Stimulated activated naive CD8-positive, alpha-beta T cell treated with anti-CD3 and anti-CD28 coated beads, Interleukin-15, amount 100 ng/mL, for 72 hours (primary cell): ENCODE data around the gene FKBP9.
A peak's percentile ranks its signal among the peaks of the same experiment; 100 is the strongest.

Experiments used
- ATAC-seq: fragments of 150-1000 bp; cut with Tn5 transposase; 2 replicates; pipeline ENCODE4 v1.10.0; 2021; ENCODE audit warnings: mild to moderate bottlenecking, moderate library complexity
- DNase-seq, 2 donors: peaks; one replicate each; pipeline ENCODE4 v3.0.0; 2021 to 2022
- H3K27ac Mint-ChIP-seq, 2 donors: one replicate each; pipeline ENCODE4 v1.8.0; 2022; ENCODE audit warnings: mild to moderate bottlenecking in 2 of 2, mixed read lengths in 2 of 2, moderate library complexity in 2 of 2
- H3K27me3 Mint-ChIP-seq: one replicate; pipeline ENCODE4 v1.8.0; 2022; ENCODE audit warnings: mixed read lengths
- H3K4me1 Mint-ChIP-seq: one replicate; pipeline ENCODE4 v1.8.0; 2022; ENCODE audit warnings: mild to moderate bottlenecking, mixed read lengths
- H3K4me3 Mint-ChIP-seq, 2 donors: one replicate each; pipeline ENCODE4 v1.8.0; 2022; ENCODE audit warnings: mild to moderate bottlenecking in 2 of 2, mixed read lengths in 2 of 2, moderate library complexity in 1 of 2
- H3K9me3 Mint-ChIP-seq, 2 donors: one replicate each; pipeline ENCODE4 v1.8.0; 2022; ENCODE audit warnings: mixed read lengths in 2 of 2

FKBP9 gene

DNA sequence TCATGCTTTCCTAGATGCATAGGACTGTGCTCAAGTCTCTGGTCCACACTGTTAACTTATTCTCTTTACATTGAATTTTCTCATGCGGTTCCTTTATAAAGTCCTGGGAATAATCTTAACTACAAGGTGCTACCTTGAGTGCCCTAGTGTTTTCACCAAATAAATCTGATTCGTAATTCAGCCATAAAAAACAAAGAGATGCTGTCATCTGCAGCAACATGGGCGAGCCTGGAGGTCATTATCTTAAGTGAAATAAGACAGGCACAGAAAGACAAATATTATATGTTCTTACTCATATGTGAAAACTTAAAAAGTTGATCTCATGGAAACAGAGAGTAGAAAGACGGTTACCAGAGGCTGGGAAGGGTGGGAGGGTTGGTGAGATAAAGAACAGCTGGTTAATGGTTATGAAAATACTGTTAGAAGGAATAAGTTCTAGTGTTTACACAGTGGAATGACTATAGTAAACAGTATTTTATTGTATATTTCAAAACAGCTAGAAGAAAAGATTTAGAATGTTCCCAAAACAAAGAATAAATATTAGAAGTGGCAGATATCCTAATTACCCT, 67.0 kb downstream of the FKBP9 start:
- no peaks in the 10 kb centered on the region for H3K4me1 Mint-ChIP-seq
- no peak overlapping the region for H3K4me3 Mint-ChIP-seq
- ATAC-seq (no peak), DNase-seq (no peak)
- no peaks in the 10 kb centered on the region for H3K27me3 Mint-ChIP-seq
- H3K9me3 Mint-ChIP-seq = no peaks in the 10 kb centered on the region
- no peak overlapping the region for H3K27ac Mint-ChIP-seq

DNA sequence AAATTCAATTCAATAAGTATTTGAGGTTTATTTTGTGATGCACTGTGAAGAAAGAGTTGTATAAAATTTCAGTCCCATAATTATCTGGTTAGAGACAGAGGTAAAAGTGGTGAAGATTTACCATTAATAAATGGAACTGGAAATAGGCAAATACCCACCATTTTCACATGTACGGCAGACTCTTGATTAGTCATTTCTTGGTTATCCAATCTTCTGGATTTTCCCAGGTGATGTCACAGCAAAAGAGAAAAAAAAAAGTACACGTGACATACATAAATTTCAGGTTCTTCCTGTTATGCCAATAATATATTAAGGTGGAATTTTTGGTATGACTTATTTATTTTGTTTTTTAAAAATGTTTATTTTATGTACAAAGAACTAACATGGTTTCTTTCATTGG, 78.5 kb downstream of the FKBP9 start:
- no peak for ATAC-seq
- H3K27ac Mint-ChIP-seq = no peak overlapping the region
- no peak for DNase-seq
- no peaks in the 10 kb centered on the region for H3K27me3 Mint-ChIP-seq
- H3K4me3 Mint-ChIP-seq = no peak overlapping the region
- H3K9me3 Mint-ChIP-seq = no peaks in the 10 kb centered on the region
- peaks cover 32% of the 10 kb centered on the region for H3K4me1 Mint-ChIP-seq

GRCh38 chr7:33038639-33039038, 81.4 kb downstream of the FKBP9 start:
- H3K4me3 Mint-ChIP-seq = peak overlapping the region; percentile 69 to 83
- ATAC-seq (no peak), DNase-seq (no peak)
- no peaks in the 10 kb centered on the region for H3K9me3 Mint-ChIP-seq
- H3K27ac Mint-ChIP-seq = peak overlapping the region; percentile 54 to 74
- H3K4me1 Mint-ChIP-seq = peaks cover 46% of the 10 kb centered on the region
- H3K27me3 Mint-ChIP-seq = no peaks in the 10 kb centered on the region

- peak overlapping the region in 1 of 2 donors; percentile 83 for H3K27ac Mint-ChIP-seq
Measured at GRCh38 chr7:33039257-33039902, 82.1 kb downstream of the FKBP9 start.

GRCh38 chr7:33039903-33040292, 82.7 kb downstream of the FKBP9 start:
- no peak for DNase-seq
- no peak for ATAC-seq
- no peak overlapping the region for H3K27ac Mint-ChIP-seq
- H3K4me1 Mint-ChIP-seq = peaks cover 52% of the 10 kb centered on the region
- H3K4me3 Mint-ChIP-seq = peak overlapping the region; percentile 69 to 83
- H3K27me3 Mint-ChIP-seq = no peaks in the 10 kb centered on the region
- no peaks in the 10 kb centered on the region for H3K9me3 Mint-ChIP-seq

More at GRCh38 chr7:33039257-33039902, 82.1 kb downstream of the FKBP9 start:
- Mint-ChIP-seq H3K4me1 (peaks cover 52% of the 10 kb centered on the region), H3K9me3 (no peaks in the 10 kb centered on the region), H3K27me3 (no peaks in the 10 kb centered on the region), H3K4me3 (peak overlapping the region; percentile 69 to 83)
- ATAC-seq (peak; percentile 43), DNase-seq (no peak)

- ATAC-seq (peak; percentile 100), DNase-seq (peak; percentile 40 to 56)
- peak overlapping the region; percentile 70 to 74 for H3K4me3 Mint-ChIP-seq
- peaks cover 54% of the 10 kb centered on the region for H3K4me1 Mint-ChIP-seq
- H3K9me3 Mint-ChIP-seq = no peaks in the 10 kb centered on the region
- H3K27me3 Mint-ChIP-seq = no peaks in the 10 kb centered on the region
- peak overlapping the region in 1 of 2 donors; percentile 80 for H3K27ac Mint-ChIP-seq
Measured at GRCh38 chr7:33040803-33041516, 83.7 kb downstream of the FKBP9 start.

GRCh38 chr7:33041631-33042428, 84.6 kb downstream of the FKBP9 start:
- no peaks in the 10 kb centered on the region for H3K9me3 Mint-ChIP-seq
- H3K27ac Mint-ChIP-seq = no peak overlapping the region
- DNase-seq (no peak), ATAC-seq (no peak)
- H3K4me1 Mint-ChIP-seq = peaks cover 54% of the 10 kb centered on the region
- H3K4me3 Mint-ChIP-seq = no peak overlapping the region
- no peaks in the 10 kb centered on the region for H3K27me3 Mint-ChIP-seq

GRCh38 chr7:33043501-33044400, 86.5 kb downstream of the FKBP9 start:
- ATAC-seq (no peak), DNase-seq (no peak)
- Mint-ChIP-seq H3K27ac (no peak overlapping the region), H3K9me3 (no peaks in the 10 kb centered on the region), H3K27me3 (no peaks in the 10 kb centered on the region), H3K4me3 (no peak overlapping the region), H3K4me1 (peaks cover 47% of the 10 kb centered on the region)

DNA sequence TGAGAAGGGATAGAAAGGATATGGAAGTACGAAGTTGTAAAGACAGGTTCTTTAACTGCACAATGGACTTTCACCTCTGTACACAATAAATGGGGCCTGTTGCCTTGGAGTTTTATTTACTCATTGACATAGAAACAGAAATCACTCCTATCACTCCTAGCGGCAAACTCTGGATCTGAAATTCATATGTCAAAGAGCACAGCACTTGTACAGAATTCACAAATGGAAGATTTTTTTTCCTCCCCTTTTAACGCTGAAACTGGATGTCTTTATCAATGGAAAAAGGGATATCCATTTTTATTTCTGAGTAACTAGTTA, 87.1 kb downstream of the FKBP9 start:
- Mint-ChIP-seq H3K4me1 (peaks cover 42% of the 10 kb centered on the region), H3K27me3 (no peaks in the 10 kb centered on the region), H3K9me3 (no peaks in the 10 kb centered on the region), H3K27ac (no peak overlapping the region), H3K4me3 (no peak overlapping the region)
- DNase-seq (no peak), ATAC-seq (no peak)

DNA sequence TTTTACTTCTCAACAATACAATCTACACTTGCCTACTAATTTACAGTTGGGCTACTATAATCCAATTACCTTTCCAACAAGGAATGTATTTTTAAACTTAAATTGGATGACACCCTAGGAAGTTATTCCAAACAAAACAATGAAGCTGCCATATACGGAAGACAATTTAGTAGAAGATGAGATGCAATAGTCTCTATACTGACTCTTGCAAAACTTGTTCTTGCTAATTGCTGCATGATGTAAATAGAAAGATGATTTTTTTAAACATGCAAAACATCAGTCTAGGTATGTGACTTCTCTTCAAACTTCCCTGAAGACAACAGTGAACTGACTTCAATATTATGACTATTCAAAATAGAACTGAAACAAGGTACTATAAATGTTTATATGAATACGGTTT, 87.7 kb downstream of the FKBP9 start:
- DNase-seq (no peak), ATAC-seq (no peak)
- no peaks in the 10 kb centered on the region for H3K9me3 Mint-ChIP-seq
- H3K27me3 Mint-ChIP-seq = no peaks in the 10 kb centered on the region
- H3K4me3 Mint-ChIP-seq = no peak overlapping the region
- H3K4me1 Mint-ChIP-seq = peaks cover 36% of the 10 kb centered on the region
- no peak overlapping the region for H3K27ac Mint-ChIP-seq

GRCh38 chr7:33048257-33048656, 91.0 kb downstream of the FKBP9 start:
- Mint-ChIP-seq H3K4me3 (no peak overlapping the region), H3K9me3 (no peaks in the 10 kb centered on the region), H3K4me1 (peaks cover 42% of the 10 kb centered on the region), H3K27me3 (no peaks in the 10 kb centered on the region), H3K27ac (no peak overlapping the region)
- DNase-seq = no peak
- ATAC-seq = no peak

GRCh38 chr7:33048704-33049103, 91.5 kb downstream of the FKBP9 start:
- DNase-seq = no peak
- Mint-ChIP-seq H3K4me1 (peaks cover 38% of the 10 kb centered on the region), H3K4me3 (no peak overlapping the region), H3K9me3 (no peaks in the 10 kb centered on the region), H3K27me3 (no peaks in the 10 kb centered on the region), H3K27ac (no peak overlapping the region)
- no peak for ATAC-seq

DNA sequence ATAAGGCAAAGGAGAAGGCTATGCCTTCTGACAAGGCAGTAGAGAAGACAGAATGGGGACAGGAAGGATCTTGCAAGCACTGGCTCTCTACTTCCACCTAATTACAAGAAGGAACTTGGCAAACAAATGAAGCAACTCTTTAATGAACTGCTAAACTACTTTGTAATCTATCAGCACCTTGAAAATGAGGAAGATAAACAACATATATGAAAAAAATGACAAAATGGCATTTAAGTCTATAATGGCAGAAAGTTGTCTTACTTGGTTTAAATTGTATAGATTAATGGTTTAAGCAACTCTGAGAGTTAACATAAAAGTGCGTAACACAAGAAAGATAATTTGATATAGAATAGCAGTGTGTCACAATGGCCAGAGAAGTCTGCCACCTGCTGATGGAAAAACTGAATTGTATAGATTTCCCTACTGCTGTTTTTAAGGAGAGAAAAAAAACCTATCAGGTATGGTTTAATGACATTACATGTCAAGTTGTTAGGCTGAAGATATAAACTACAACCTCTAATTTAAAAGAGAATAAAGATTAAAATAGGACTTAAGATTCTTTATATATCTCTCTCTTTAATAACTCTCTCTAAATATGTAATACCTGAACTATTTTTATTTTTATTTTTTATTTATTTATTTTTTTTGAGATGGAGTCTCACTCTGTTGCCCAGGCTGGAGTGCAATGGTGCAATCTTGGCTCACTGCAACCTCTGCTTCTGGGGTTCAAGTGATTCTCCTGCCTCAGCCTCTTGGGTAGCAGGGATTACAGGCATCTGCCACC, 93.5 kb downstream of the FKBP9 start:
- H3K27ac Mint-ChIP-seq = no peak overlapping the region
- no peaks in the 10 kb centered on the region for H3K9me3 Mint-ChIP-seq
- ATAC-seq = no peak
- no peak for DNase-seq
- peaks cover 36% of the 10 kb centered on the region for H3K4me1 Mint-ChIP-seq
- H3K4me3 Mint-ChIP-seq = no peak overlapping the region
- H3K27me3 Mint-ChIP-seq = no peaks in the 10 kb centered on the region

DNA sequence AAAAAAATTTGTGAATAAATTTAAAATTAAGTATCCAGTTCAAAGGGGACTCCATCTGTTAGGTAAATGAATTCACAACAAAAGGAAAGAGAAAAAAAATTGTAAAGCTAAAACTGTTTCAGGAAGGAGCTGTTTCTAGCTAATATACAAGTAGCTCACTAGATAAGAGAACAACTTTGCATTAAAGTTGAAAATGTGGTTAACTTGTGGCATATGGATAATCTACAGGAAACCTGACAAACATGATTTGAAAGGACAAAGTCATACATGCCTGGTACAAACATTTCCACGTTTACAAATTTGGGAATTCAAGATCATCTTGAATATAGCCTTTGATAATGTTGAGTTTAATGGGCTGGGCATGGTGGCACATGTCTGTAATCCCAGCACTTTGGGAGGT, 96.5 kb downstream of the FKBP9 start:
- Mint-ChIP-seq H3K4me1 (peaks cover 43% of the 10 kb centered on the region), H3K4me3 (no peak overlapping the region), H3K27ac (peak overlapping the region in 1 of 2 donors; percentile 80), H3K9me3 (no peaks in the 10 kb centered on the region), H3K27me3 (no peaks in the 10 kb centered on the region)
- ATAC-seq (no peak), DNase-seq (no peak)
